ENCODE measurements around the gene MID2.

MID2 gene

DNA sequence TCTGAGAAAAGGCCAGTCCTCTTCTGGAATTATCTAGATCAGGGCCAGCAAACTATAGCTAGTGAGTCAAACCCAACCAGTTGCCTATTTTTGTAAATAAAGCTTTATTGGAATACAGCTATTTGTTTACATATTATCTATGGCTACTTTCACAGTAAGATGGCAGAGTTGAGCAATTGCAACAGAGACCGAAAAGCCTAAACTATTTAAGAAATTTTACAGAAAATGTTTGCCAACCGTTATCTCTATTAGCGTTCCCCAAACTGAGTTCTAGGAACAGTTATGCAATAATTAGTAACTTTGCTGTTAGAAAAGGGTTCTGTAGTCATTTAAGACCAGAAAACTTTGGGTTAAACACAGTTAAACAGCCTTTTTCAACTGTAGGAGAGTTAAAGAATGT lies 146.0 kb downstream of the MID2 start:
- no peak for DNase-seq

Data from activated CD4-positive, CD25-positive, alpha-beta regulatory T cell treated with anti-CD3 and anti-CD28 coated beads, Interleukin-2, amount 50 U/mL, for 72 hours (primary cell).